ENCODE measurements around the gene COL13A1. TPM values are rescaled to one million over a fixed set of nuclear protein-coding genes. Genes with fewer than 3 reads are reported as not detected.

COL13A1 gene
- total RNA-seq, 1 experiment from 2014 or later = 3.6 TPM

DNA sequence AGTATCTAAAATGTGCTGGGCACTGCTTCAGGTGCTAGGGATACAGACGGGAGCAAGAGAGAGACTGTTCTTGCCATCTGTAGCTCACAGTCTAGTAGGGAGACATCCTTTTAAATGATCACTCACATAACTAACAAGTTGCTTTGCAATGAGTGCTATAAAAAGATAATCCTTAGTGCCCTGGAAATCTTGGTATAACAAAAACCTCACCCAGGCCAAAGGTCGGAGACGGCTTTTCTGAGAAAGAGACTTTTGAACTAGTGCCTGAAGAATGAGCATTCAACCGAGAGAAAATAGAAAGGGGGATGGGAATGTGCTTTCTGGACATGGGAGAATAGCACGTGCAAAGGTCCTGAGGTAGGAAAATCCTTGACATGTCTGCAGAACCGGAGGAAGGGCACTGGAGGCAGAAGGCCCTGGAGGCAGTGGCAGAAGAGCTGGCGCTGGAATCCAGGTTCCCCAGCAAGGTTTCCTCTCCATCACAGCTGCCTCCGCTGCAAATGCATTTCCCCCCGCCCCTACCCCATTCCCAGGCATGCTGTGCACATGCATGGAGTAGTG is 89.4 kb downstream of the COL13A1 start:
- Histone ChIP-seq H3K4me2 (ENCODE audit: insufficient read depth, insufficient read length, low read length) (no peak overlapping the region), H3K27ac (ENCODE audit: insufficient read length, low read depth, low read length) (no peak overlapping the region), H3K9ac (ENCODE audit: extremely low read depth, insufficient read length, low read length) (no peak overlapping the region), H4K91ac (ENCODE audit: insufficient read length, low read depth, low read length) (no peak overlapping the region), H3K9me3 (ENCODE audit: control insufficient read depth, low read depth, low read length) (no peaks in the 10 kb centered on the region), H2BK12ac (ENCODE audit: insufficient read length, low read depth, low read length) (no peak overlapping the region), H4K20me1 (ENCODE audit: control insufficient read depth, insufficient read depth, insufficient read length) (no peaks in the 10 kb centered on the region), H3K23ac (ENCODE audit: insufficient read length, low read depth, low read length) (no peak overlapping the region), H3K14ac (ENCODE audit: insufficient read depth, low read length) (no peak overlapping the region), H2BK15ac (ENCODE audit: low read depth, low read length) (no peak overlapping the region), H2BK20ac (ENCODE audit: low read depth, low read length, poor library complexity, severe bottlenecking) (no peak overlapping the region), H3K23me2 (ENCODE audit: insufficient read length, low read depth, low read length, poor library complexity, severe bottlenecking) (no peaks in the 10 kb centered on the region), H3K79me1 (ENCODE audit: insufficient read depth, low read depth, low read length, poor library complexity, severe bottlenecking) (no peaks in the 10 kb centered on the region), H3K4ac (ENCODE audit: low read depth, low read length) (no peak overlapping the region), H3K4me1 (ENCODE audit: insufficient read depth, low read length) (no peaks in the 10 kb centered on the region), H3T11ph (ENCODE audit: low read length) (no peak overlapping the region), H2BK120ac (ENCODE audit: low read depth, low read length, poor library complexity, severe bottlenecking) (no peak overlapping the region), H4K8ac (replicated peaks; ENCODE audit: insufficient read length, low read depth, low read length) (no peak overlapping the region), H2BK5ac (ENCODE audit: insufficient read length, low read length) (no peak overlapping the region), H2AFZ (ENCODE audit: low read length) (no peak overlapping the region), H3K79me2 (ENCODE audit: insufficient read depth, low read length) (no peaks in the 10 kb centered on the region), H2AK5ac (ENCODE audit: insufficient read length, low read length) (no peak overlapping the region), H4K5ac (ENCODE audit: insufficient read length, low read depth, low read length) (no peak overlapping the region), H3K27me3 (ENCODE audit: insufficient read depth, low read length) (no peaks in the 10 kb centered on the region), H3K56ac (ENCODE audit: insufficient read length, low read depth, low read length) (no peak overlapping the region), H3K18ac (ENCODE audit: insufficient read length, low read depth, low read length) (no peak overlapping the region)
- no peaks in the 10 kb centered on the region for H3K9me3 Mint-ChIP-seq
- no peak overlapping the region for H3K4me3 Mint-ChIP-seq
- peaks cover 3 to 9% of the 10 kb centered on the region in 2 experiments; a peak in 3 of 4 replicates for H3K4me1 Mint-ChIP-seq
- H3K36me3 Mint-ChIP-seq (ENCODE audit: insufficient read depth in 1 of 3, low read depth in 3 of 3) = no peaks in the 10 kb centered on the region
- DNase-seq = no peak
- no peak overlapping the region for H3K27ac Mint-ChIP-seq
- TF ChIP-seq, protein P1, sequence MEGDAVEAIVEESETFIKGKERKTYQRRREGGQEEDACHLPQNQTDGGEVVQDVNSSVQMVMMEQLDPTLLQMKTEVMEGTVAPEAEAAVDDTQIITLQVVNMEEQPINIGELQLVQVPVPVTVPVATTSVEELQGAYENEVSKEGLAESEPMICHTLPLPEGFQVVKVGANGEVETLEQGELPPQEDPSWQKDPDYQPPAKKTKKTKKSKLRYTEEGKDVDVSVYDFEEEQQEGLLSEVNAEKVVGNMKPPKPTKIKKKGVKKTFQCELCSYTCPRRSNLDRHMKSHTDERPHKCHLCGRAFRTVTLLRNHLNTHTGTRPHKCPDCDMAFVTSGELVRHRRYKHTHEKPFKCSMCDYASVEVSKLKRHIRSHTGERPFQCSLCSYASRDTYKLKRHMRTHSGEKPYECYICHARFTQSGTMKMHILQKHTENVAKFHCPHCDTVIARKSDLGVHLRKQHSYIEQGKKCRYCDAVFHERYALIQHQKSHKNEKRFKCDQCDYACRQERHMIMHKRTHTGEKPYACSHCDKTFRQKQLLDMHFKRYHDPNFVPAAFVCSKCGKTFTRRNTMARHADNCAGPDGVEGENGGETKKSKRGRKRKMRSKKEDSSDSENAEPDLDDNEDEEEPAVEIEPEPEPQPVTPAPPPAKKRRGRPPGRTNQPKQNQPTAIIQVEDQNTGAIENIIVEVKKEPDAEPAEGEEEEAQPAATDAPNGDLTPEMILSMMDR (conservative IDR thresholded peaks at IDR 0.05) = no peak
- H3K27me3 Mint-ChIP-seq (ENCODE audit: low read depth) = peaks cover 10% of the 10 kb centered on the region
- no CpG with 5 or more reads among the region's 9 CpGs for WGBS (ENCODE audit: extremely low coverage, insufficient read length, low lambda C conversion rate)

Data from H9 (cell line).